Gastroesophageal sphincter (tissue), 4 donors: ENCODE data around the gene MRPL42. TPM values are rescaled to one million over a fixed set of nuclear protein-coding genes. Genes with fewer than 3 reads are reported as not detected.

ENCODE experiments used
- ATAC-seq: fragments of 150-250 bp; one replicate; pipeline ENCODE4 v1.9.1; 2016; ENCODE audit warnings: mild to moderate bottlenecking, moderate library complexity
- H3K27ac ChIP-seq, 4 donors: fragments of 200-600 bp; sonication (generic) in 3 of 4; 1 replicate in 3 of 4; 2 replicates in 1 of 4; pipeline ENCODE4 v1.5.1; 2016 to 2019
- H3K27me3 ChIP-seq: fragments of 200-600 bp; sonication (generic); one replicate; pipeline ENCODE4 v1.5.1; 2019
- H3K36me3 ChIP-seq, 2 donors: fragments of 200-600 bp; sonication (generic); one replicate each; pipeline ENCODE4 v1.5.1; 2019; ENCODE audit warnings: control low read depth in 1 of 2
- H3K4me1 ChIP-seq, 3 donors: fragments of 200-600 bp; sonication (generic); 1 replicate in 2 of 3; 2 replicates in 1 of 3; pipeline ENCODE4 v1.5.1; 2016 to 2019; ENCODE audit warnings: control low read depth in 2 of 3
- H3K4me3 ChIP-seq, 2 donors: fragments of 200-600 bp; sonication (generic); one replicate each; pipeline ENCODE4 v1.5.1; 2019; ENCODE audit warnings: mild to moderate bottlenecking in 1 of 2, moderate library complexity in 1 of 2
- H3K9me3 ChIP-seq, 3 donors: fragments of 200-600 bp; sonication (generic); one replicate each; pipeline ENCODE4 v1.5.1; 2017 to 2019; ENCODE audit warnings: control low read depth in 2 of 3
- CTCF ChIP-seq, 4 experiments: fragments of 200-600 bp in 2 of 4; fragments of 450-650 bp in 2 of 4; sonication (generic) in 1 of 4; IDR thresholded peaks; one replicate each; pipeline ENCODE4 v1.5.1; 2017 to 2019; ENCODE audit warnings: antibody characterized with exemption in 4 of 4, mild to moderate bottlenecking in 2 of 4, moderate library complexity in 2 of 4
- EP300 ChIP-seq: sonication (generic); formaldehyde crosslinking; IDR thresholded peaks from one replicate; pipeline ENCODE4 v1.6.1; 2017; ENCODE audit warnings: antibody characterized with exemption, mild to moderate bottlenecking
- POLR2A ChIP-seq, 2 donors: fragments of 450-650 bp; IDR thresholded peaks; one replicate each; pipeline ENCODE4 v1.6.1; 2017; ENCODE audit warnings: antibody characterized with exemption in 2 of 2, mild to moderate bottlenecking in 2 of 2, moderate library complexity in 1 of 2
- POLR2AphosphoS5 ChIP-seq: sonication (generic); formaldehyde crosslinking; IDR thresholded peaks from one replicate; pipeline ENCODE4 v1.6.1; 2017; ENCODE audit warnings: antibody characterized with exemption
- WGBS, 2 donors: methylation state at CpG; one replicate each; pipeline ENCODE4 v1.1.5; 2018; ENCODE audit warnings: low coverage in 1 of 2; 5-methylcytosine and 5-hydroxymethylcytosine counted together
- total RNA-seq, 4 donors: library from RNA; depleted of rRNA; stranded (reverse); fragments of >200 nt; gene quantifications; one replicate each; pipeline ENCODE4 v1.1.0, GENCODE V29; 2016

MRPL42 gene
- total RNA-seq, 4 donors from 2014 or later = 40.3 to 52.9 (median 46.2) TPM

DNA sequence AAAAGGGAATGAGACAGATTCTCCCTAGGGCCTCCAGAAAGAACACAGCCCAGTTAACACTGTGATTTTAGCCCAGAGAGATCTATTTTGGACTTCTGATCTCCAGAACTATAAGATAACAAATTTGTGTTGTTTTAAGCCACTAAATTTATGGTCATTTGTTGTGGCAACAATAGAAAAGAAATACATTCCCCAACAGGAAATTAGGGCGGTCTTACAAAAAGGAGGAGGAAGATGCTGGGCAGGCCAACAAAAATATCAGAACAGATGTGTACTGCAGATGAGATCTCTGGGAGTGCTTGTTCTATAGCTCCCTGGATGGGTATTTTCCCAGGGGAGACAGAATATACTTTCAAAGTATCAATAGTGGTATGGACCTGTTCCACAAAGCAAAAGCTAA lies 73.2 kb downstream of the MRPL42 start:
- H3K27ac ChIP-seq = no peak overlapping the region
- no peak overlapping the region for H3K4me3 ChIP-seq
- no peaks in the 10 kb centered on the region for H3K4me1 ChIP-seq
- H3K27me3 ChIP-seq = no peaks in the 10 kb centered on the region
- peaks cover 0 to 25% of the 10 kb centered on the region in 2 donors for H3K36me3 ChIP-seq
- no peaks in the 10 kb centered on the region for H3K9me3 ChIP-seq
- 56 to 71% methylated on average over 1 of the region's 1 CpG for WGBS, 2 donors
- no peak for TF ChIP-seq CTCF (IDR thresholded peaks at IDR 0.05)
- no peak for TF ChIP-seq POLR2AphosphoS5
- TF ChIP-seq EP300 = no peak
- no peak for TF ChIP-seq POLR2A (IDR thresholded peaks at IDR 0.05)
- ATAC-seq = no peak

GRCh38 chr12:93541578-93542225 lies 74.4 kb downstream of the MRPL42 start:
- Histone ChIP-seq H3K4me1 (no peaks in the 10 kb centered on the region), H3K36me3 (peaks cover 0 to 25% of the 10 kb centered on the region in 2 donors), H3K9me3 (no peaks in the 10 kb centered on the region), H3K27ac (no peak overlapping the region), H3K4me3 (no peak overlapping the region), H3K27me3 (no peaks in the 10 kb centered on the region)
- no peak for ATAC-seq
- TF ChIP-seq POLR2AphosphoS5 (no peak), CTCF (IDR thresholded peaks at IDR 0.05) (no peak), POLR2A (IDR thresholded peaks at IDR 0.05) (no peak)
- WGBS, 2 donors = 58 to 73% methylated on average over 4 of the region's 4 CpGs

DNA sequence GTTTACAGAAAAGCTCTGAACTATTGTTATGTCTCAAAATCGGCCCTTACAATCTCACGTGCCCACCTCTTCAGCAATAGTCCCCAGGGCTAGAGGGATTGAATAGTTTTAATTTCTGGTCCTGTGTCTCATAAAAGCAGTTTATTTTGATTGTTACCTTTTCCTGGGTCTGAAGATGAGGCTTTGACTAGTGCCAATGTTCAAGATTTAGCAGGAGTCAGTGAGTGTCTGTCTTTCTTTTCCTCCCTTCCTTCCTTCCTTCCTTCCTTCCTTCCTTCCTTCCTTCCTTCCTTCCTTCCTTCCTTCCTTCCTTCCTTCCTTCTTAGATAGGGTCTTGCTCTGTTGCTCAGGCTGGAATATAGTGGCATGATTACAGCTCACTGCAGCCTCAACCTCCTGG lies 80.5 kb downstream of the MRPL42 start:
- ATAC-seq = no peak
- Histone ChIP-seq H3K4me1 (no peaks in the 10 kb centered on the region), H3K4me3 (no peak overlapping the region), H3K36me3 (peaks cover 0 to 26% of the 10 kb centered on the region in 2 donors), H3K27ac (no peak overlapping the region), H3K9me3 (no peaks in the 10 kb centered on the region), H3K27me3 (no peaks in the 10 kb centered on the region)
- WGBS, 2 donors = 96 to 100% methylated on average over 2 of the region's 2 CpGs
- no peak for TF ChIP-seq CTCF (IDR thresholded peaks at IDR 0.05)
- TF ChIP-seq POLR2A (IDR thresholded peaks at IDR 0.05) = no peak

DNA sequence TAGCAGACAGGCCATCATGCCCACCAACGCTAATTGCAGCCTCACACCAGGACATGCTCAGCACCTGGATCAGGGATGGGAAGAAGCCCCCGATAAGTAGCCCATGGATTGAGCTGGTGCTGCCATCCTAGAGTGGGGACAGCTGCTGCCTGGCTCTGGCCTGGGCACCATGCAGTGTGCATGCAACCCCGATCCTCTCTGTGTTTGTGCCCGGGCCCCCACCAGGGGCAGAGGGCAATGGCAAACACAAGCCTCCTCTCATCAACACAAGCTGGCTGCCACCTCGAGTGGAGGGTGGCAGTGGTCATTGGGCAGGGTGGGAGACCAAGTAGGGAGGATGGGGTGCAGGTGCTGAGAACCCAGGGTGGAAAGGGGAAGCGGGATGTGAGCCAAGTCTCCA lies 81.9 kb downstream of the MRPL42 start:
- Histone ChIP-seq H3K4me1 (no peaks in the 10 kb centered on the region), H3K4me3 (no peak overlapping the region), H3K27me3 (no peaks in the 10 kb centered on the region), H3K27ac (no peak overlapping the region), H3K36me3 (peaks cover 0 to 15% of the 10 kb centered on the region in 2 donors), H3K9me3 (no peaks in the 10 kb centered on the region)
- TF ChIP-seq POLR2A (IDR thresholded peaks at IDR 0.05) (no peak), CTCF (IDR thresholded peaks at IDR 0.05) (no peak), EP300 (no peak)
- no peak for ATAC-seq
- WGBS, 2 donors = 87 to 100% methylated on average over 1 to 3 of the region's 6 CpGs

GRCh38 chr12:93550748-93551611 lies 83.7 kb downstream of the MRPL42 start:
- H3K4me1 ChIP-seq = no peaks in the 10 kb centered on the region
- H3K4me3 ChIP-seq = no peak overlapping the region
- no peak overlapping the region for H3K27ac ChIP-seq
- no peak for ATAC-seq
- whole genome bisulfite sequencing, 2 donors = 67 to 83% methylated on average over 4 to 9 of the region's 11 CpGs
- H3K36me3 ChIP-seq = peaks cover 0 to 5% of the 10 kb centered on the region in 2 donors
- no peaks in the 10 kb centered on the region for H3K9me3 ChIP-seq
- TF ChIP-seq POLR2A (IDR thresholded peaks at IDR 0.05) (no peak), CTCF (IDR thresholded peaks at IDR 0.05) (no peak), EP300 (no peak), POLR2AphosphoS5 (no peak)
- no peaks in the 10 kb centered on the region for H3K27me3 ChIP-seq
